ENCODE results near the gene DUS1L.

DNA sequence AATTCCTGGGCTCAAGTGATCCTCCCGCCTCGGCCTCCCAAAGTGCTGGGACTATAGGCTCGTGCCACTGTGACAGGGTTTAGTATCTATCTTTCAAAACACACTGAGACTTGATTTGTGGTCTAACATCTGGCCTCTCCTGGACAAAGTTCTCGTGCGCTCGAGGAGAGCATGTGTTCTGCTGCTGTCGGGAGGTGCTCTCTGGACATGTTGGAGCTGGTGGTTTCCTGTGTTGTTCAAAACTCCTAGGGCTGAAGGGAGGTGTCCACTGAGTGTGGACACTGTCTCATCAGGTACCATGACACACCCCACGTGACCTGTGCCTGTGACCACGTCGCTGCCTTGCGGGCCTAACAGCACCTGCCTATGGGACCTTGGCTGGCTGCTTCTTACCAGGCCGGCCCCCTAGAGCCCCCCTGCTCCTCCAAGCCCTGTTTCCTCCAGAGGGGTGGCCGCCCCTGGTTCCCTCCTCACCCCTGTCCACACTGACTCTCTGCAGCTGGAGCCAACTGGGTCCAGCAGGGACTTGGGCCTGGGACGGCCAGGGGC lies 19.6 kb downstream of the DUS1L start:
- TF ChIP-seq, protein P1, sequence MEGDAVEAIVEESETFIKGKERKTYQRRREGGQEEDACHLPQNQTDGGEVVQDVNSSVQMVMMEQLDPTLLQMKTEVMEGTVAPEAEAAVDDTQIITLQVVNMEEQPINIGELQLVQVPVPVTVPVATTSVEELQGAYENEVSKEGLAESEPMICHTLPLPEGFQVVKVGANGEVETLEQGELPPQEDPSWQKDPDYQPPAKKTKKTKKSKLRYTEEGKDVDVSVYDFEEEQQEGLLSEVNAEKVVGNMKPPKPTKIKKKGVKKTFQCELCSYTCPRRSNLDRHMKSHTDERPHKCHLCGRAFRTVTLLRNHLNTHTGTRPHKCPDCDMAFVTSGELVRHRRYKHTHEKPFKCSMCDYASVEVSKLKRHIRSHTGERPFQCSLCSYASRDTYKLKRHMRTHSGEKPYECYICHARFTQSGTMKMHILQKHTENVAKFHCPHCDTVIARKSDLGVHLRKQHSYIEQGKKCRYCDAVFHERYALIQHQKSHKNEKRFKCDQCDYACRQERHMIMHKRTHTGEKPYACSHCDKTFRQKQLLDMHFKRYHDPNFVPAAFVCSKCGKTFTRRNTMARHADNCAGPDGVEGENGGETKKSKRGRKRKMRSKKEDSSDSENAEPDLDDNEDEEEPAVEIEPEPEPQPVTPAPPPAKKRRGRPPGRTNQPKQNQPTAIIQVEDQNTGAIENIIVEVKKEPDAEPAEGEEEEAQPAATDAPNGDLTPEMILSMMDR (IDR thresholded peaks at IDR 0.05; ENCODE audit: poor library complexity): no peak
- TF ChIP-seq EZH2 (IDR thresholded peaks at IDR 0.05; ENCODE audit: borderline replicate concordance) (no peak), EZH2phosphoT487 (IDR thresholded peaks at IDR 0.05; ENCODE audit: low read depth, severe bottlenecking, unreplicated experiment) (no peak)
